GF-D8 (cell line): Measurements from ENCODE around the gene PTHLH.

Source experiments
- DNase-seq: peaks from one replicate; lab custom pipeline; 2025; lab: John Stamatoyannopoulos, UW

The PTHLH gene

DNA sequence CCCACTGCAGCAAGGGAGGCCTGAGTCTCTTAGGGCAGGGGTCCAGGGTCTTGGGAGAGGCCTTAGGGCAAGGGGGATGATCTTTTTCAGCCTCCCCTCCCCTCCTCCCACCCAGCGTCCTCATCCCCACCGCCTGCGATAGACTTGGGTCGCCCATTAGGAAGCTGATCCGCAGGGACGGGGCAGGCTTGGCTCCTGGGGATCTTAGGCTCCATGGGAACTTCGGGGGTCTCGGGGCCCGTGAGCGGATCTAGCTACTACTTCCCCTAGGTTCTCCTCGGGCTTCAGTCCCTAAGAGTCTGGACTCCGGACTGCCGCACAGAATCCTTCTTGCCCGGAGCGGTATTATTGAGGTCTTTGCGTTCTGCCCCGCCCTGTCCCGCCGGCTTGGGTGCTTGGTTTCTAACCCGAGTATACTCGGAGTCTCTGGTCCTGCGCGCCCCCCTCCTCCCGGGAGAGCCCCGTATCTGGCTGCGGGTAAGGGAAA lies 2.2 kb upstream of the PTHLH start:
- no peak for DNase-seq

- no peak for DNase-seq
These were observed 956 bp upstream of the PTHLH start for GRCh38 chr12:27973487-27973890.

- no peak for DNase-seq
These were observed 927 bp downstream of the PTHLH start for GRCh38 chr12:27971606-27972005.

DNA sequence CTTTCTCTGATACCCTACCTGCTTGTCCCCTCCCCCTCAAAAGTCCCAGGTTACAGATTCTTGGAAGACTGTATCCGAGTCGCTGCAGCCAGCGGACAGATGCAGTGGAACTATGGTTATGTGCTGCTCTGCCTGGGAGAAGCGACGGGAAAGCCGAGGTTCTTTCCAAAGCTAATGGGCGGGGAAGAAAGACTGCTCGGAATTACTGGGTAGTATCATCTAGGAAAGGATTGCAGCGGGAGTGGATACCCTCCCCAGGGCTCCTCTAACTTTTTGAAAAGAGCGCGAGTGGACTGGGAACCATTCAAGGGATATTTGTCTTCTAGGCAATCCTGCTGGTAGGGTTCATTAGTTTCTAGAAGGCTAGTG lies 1.4 kb downstream of the PTHLH start:
- DNase-seq, result no peak

DNA sequence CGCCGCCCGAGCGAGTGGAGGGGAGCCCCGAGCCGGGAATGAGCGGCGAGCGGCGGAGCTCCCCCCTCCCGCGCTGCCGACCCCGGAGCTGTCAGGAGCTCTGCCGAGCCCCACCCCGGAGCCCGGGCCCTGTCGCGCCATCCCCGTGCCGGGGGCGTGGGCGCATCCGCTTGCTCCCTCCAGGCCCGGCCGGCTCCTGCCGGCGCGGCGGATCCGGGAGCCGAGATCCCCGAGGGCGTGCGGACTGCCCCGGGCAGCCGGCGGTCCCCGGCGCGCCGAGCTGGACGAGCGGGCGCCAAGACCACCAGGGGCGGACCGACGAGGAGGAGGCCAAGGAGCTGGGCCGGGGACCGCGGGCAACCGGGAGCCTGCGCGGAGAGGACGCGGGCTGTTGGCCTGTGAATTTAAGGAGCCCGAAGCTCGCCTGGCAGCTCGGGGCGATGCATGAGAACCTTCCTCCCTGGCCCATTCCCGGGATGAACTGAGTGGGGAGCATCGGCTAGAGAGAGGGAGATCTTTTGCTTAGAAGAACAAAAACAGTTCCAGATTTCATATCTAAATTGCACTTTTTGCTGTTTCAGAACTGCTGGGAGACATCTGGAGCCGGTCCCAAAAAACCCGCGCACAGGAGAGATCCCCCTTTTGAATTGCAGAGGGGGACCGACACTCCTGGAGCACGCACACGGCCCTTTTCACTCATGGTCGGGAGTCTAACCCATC lies 2.0 kb downstream of the PTHLH start:
- no peak for DNase-seq

DNA sequence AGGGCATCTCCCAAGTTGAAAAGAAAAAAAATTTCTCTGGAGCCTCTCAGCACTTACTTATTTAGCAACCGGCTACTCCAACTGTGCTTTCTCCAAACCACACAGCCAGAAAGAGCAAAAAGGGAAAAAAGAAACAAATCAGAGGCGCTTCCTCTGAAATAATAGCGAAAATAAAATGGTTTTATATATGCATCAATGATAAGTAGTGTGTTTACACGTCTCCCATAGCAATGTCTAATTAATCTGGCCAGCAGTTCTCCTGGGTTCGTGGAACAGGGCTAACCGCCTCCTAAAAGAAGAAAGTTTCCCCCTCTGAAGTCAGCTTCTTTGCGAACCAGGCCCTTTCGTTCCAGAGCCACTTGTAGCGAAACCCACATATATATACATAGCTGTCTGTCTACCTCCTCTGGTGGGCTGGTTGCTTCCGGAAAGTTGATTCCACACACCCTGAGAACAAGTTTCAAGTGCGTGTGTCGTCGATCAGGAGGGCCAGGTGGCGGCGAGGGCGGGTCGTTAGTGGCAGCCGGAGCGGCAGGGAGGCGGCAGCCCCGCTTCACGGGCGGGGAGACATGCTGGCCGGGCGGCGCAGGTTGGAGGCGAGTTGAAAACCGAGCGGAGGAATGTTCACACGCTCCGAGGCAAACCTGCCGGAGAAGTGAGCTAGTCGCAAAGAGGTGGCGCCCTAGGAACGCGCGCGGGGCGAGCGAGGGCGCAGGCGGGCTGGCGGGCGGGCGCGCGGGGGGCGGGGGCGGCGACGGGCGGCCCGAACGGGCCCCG lies 2.7 kb downstream of the PTHLH start:
- no peak for DNase-seq

GRCh38 chr12:27968972-27969623 lies 3.4 kb downstream of the PTHLH start:
- DNase-seq, result no peak

DNA sequence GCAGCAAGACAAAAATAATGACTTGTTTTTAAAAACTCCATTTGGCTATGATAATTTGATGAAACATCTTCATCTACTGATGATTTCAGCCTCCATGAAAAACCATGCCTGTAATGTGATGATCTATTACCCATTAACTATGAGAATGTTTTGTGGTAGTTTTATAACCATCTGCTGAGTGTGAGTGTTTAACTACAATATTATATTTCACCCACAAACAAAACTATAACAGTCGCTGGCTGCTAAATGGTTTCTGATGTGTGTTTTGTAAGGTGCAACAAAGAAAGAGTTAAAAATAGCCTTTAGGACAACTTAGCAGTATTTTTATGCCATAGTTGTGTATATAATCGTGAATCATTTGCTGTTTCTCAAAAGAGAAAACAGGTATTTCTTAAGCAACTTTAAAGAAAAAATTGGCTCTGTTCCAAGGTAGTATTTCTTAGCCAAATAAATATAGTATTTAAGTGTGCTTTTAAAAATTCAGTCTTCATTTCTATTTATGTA lies 4.9 kb downstream of the PTHLH start:
- DNase-seq, result no peak

DNA sequence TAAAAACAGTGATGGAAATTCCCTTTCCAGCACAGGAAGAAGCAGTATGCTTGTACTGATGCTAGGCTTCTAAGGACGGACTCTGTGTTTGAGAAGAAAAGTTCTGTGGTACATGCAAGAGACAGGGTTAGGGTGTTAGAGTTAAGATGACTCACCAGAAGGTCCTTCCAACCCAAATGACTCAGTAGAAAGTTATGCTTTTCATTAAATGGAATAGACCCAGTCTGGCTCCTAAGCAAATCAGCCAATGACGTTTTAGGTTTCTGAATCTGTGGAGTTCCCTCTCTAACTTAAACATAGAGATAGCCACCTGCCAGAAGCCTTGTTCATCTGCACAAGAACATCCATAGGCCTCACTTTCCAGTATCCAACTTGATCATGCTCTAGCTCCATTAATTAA lies 5.7 kb downstream of the PTHLH start:
- DNase-seq, result no peak

GRCh38 chr12:27965966-27966365 lies 6.6 kb downstream of the PTHLH start:
- no peak for DNase-seq

- no peak for DNase-seq
These were observed 7.1 kb downstream of the PTHLH start for GRCh38 chr12:27965411-27965810.

GRCh38 chr12:27964123-27964522 lies 8.4 kb downstream of the PTHLH start:
- no peak for DNase-seq

DNA sequence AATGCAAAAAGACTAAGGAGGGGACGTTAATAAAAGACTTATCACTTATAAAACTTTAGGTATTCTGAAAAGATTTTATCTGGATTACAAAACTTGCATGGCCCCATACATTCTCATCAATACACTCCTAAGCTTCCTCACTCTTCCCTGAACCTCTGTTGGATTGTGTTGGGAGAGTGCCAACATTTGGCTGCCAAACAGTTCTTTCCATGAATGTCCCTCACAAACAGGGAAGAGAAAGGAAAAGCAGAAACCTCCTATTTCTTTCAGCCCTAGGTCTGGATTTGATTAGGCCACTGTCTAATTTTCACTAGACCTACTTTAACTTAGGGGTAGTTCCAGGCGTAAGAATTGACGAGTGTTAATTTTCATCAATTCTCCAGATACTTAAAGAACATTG lies 11.7 kb downstream of the PTHLH start:
- DNase-seq, result no peak

DNA sequence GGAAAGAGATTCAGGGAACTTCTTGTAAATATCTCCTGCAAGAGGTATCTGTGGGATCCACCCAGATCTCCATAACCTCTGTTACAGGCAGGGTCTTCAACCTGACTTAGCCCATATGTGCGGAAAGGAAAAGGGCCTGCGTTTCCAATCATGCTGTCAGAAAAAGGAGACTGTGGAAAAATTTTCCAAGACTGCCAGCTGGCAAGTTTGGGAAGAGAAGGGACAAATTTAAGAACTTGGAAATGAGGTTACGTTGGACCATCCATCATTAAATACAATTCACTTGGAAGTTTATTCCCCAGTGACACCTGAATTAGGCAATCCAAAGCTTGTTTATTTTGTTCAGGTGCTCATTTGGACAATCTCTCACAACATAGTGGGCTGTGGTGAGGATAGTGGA lies 13.9 kb downstream of the PTHLH start:
- DNase-seq, result no peak

- DNase-seq, result no peak
These were observed 15.2 kb downstream of the PTHLH start for GRCh38 chr12:27957366-27957765.

GRCh38 chr12:27953817-27954216 lies 18.7 kb downstream of the PTHLH start:
- no peak for DNase-seq

DNA sequence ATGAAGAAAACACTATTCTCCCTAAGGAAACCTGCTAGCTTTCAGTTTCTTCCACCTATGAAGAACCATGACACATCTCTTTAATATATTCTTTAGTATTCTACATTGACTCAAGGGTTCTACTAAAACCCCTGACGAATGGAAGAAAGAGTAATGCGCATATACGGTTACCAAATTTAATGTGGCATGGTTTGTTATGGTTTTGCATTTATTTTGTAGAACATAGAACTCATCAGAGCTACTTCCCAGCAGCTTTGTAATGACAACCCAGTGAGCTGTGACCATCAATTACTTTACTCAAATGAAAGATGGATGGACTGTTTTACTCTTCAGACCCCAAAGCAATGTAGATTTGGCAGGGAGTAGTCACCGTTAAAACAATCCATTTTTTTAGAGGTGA lies 19.2 kb downstream of the PTHLH start:
- DNase-seq, result no peak

DNA sequence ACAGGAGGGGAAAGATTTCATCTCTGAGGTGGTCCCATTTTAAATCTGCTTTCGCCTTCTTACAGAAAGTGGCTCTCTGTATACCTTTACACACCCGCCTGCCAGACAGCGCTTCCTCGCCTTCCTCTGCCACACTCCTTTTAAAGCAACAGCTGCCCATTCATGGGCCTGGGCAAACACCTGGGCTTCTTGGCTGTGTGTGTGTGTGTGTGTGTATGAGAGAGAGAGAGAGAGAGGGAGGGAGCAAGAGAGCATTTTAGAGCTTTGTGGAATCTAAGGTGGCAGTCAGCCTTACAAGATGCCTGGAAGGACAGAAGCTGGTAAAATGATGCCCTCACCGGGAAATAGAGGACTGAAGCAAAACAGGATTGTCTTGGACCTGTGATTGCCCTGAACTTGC lies 20.0 kb downstream of the PTHLH start:
- DNase-seq, result no peak

DNA sequence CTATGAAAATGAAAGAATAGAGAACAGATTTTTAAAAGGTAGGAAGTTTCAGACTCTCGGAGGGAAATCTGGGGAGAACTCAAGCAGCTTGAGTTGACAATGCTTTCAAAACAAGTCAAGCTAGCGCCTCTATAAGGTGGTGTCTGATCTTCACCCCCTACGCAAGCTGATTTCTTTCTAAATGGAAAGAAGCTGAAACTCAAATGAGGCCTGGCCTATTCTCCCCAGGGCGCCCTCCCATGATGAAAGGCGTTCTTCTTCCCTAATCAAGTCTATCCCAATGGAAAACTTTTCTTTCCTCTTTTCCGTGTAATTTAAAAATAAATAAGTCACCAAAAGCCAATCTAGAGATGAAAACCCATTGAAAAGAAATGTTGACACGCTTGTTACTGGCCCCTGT lies 20.6 kb downstream of the PTHLH start:
- no peak for DNase-seq

- no peak for DNase-seq
These were observed 26.1 kb downstream of the PTHLH start for GRCh38 chr12:27946421-27946820.

DNA sequence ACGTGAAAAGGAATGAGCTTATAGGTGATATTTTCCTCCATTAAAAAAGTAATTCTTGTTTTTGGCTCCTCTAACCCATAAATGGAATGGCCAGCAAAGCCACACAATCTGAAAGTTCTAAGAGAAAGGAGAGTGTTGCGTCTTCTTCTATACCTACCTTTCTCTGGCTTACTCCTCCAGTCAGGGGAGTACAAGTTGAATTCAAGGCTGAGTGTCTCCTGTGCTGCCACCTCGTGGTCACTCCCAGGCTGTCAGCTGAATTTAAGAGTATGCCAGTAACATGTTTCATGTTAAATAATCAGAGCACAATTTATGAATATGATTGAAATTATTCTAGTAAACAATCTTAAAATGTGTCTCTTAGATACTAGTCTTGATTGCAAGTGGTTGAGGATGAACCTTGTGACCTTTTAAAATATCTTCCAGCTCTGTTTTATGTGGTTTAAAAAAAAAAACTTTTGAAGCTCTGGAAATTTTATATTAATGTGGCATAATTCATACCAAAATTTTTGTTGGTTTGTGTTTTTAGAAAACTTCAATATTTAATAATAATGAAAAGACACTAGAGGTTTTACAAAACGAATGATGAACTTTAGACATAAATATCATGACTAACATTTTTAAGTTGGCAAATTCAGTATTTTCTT lies 31.7 kb downstream of the PTHLH start:
- DNase-seq, result peak; percentile 16

GRCh38 chr12:27940245-27940644 lies 32.3 kb downstream of the PTHLH start:
- DNase-seq, result no peak
